ENCODE data around the gene FN3K.

FN3K gene

GRCh38 chr17:82703935-82704865 lies 31.2 kb upstream of the FN3K start:
- no peak for DNase-seq (ENCODE audit: low read depth in 2 of 2)

GRCh38 chr17:82704886-82705285 lies 30.5 kb upstream of the FN3K start:
- DNase-seq (ENCODE audit: low read depth in 2 of 2): no peak

GRCh38 chr17:82705756-82706155 lies 29.7 kb upstream of the FN3K start:
- no peak for DNase-seq (ENCODE audit: low read depth in 2 of 2)

- DNase-seq (ENCODE audit: low read depth in 2 of 2): no peak
These were observed 26.3 kb upstream of the FN3K start for GRCh38 chr17:82709024-82709675.

- DNase-seq (ENCODE audit: low read depth in 2 of 2): no peak
These were observed 25.5 kb upstream of the FN3K start for GRCh38 chr17:82709676-82710498.

- DNase-seq (ENCODE audit: low read depth in 2 of 2): no peak
These were observed 24.7 kb upstream of the FN3K start for GRCh38 chr17:82710499-82711232.

GRCh38 chr17:82713071-82713723 lies 22.2 kb upstream of the FN3K start:
- DNase-seq (ENCODE audit: low read depth in 2 of 2): no peak

- DNase-seq (ENCODE audit: low read depth in 2 of 2): peak; percentile 74 to 81
These were observed 19.0 kb upstream of the FN3K start, which contains the start of gene FN3KRP for GRCh38 chr17:82716203-82717010. TSS of gene FN3KRP (plus strand) at chr17:82716706. CDS start at chr17:82716756, 50 bp downstream.

- DNase-seq (ENCODE audit: low read depth in 2 of 2): no peak
These were observed 16.3 kb upstream of the FN3K start for GRCh38 chr17:82718986-82719685.

GRCh38 chr17:82720204-82720603 lies 15.2 kb upstream of the FN3K start:
- no peak for DNase-seq (ENCODE audit: low read depth in 2 of 2)

GRCh38 chr17:82722341-82723013 lies 12.9 kb upstream of the FN3K start:
- DNase-seq (ENCODE audit: low read depth in 2 of 2): no peak

- DNase-seq (ENCODE audit: low read depth in 2 of 2): no peak
These were observed 12.1 kb upstream of the FN3K start for GRCh38 chr17:82723169-82723807.

- no peak for DNase-seq (ENCODE audit: low read depth in 2 of 2)
These were observed 9.0 kb upstream of the FN3K start for GRCh38 chr17:82726427-82726826.

- DNase-seq (ENCODE audit: low read depth in 2 of 2): no peak
These were observed 5.7 kb upstream of the FN3K start for GRCh38 chr17:82729479-82730260.

- no peak for DNase-seq (ENCODE audit: low read depth in 2 of 2)
These were observed 3.2 kb upstream of the FN3K start for GRCh38 chr17:82732118-82732743.

- no peak for DNase-seq (ENCODE audit: low read depth in 2 of 2)
These were observed 1.2 kb downstream of the FN3K start for GRCh38 chr17:82736511-82737185.

Measured in fibroblast of skin of left quadriceps (primary cell).